HepG2 (cell line): Measurements from ENCODE around the gene SCARF1. TPM values are rescaled to one million over a fixed set of nuclear protein-coding genes. Genes with fewer than 3 reads are reported as not detected.

ENCODE experiments used
- CBX2 ChIP-seq, 2 experiments: fragments of 200-600 bp in 1 of 2; sonication (generic); formaldehyde crosslinking in 1 of 2; IDR thresholded peaks; 2 replicates each; pipeline versions ENCODE4 v1.7.0 to v1.8.1; 2018 to 2022; ENCODE audit warnings: low read depth in 2 of 2, low read length in 1 of 2, mild to moderate bottlenecking in 1 of 2, missing genetic modification reagents in 1 of 2
- CCAR2 ChIP-seq: fragments of 200-400 bp; formaldehyde crosslinking; optimal IDR thresholded peaks from 2 replicates; pipeline ENCODE3; 2018; ENCODE audit warnings: low read depth, mild to moderate bottlenecking, low read length, moderate library complexity
- CHD2 ChIP-seq: IDR thresholded peaks from 2 replicates; pipeline ENCODE4 v1.6.1; 2011; ENCODE audit warnings: low read depth, low read length, improper control_type of control experiment
- KDM6A ChIP-seq: IDR thresholded peaks from 2 replicates; pipeline ENCODE4 v1.6.1; 2016; ENCODE audit warnings: low read depth
- MAFF ChIP-seq: IDR thresholded peaks from 2 replicates; pipeline ENCODE4 v1.6.1; 2011; ENCODE audit warnings: low read depth, low read length, improper control_type of control experiment
- MXD4 ChIP-seq: IDR thresholded peaks from 2 replicates; pipeline ENCODE4 v1.6.1; 2016; ENCODE audit warnings: mild to moderate bottlenecking, missing biosample characterization, missing genetic modification reagents
- NKX3-1 ChIP-seq: sonication (generic); formaldehyde crosslinking; IDR thresholded peaks from 2 replicates; pipeline ENCODE4 v1.5.0; 2020; ENCODE audit warnings: missing genetic modification reagents
- ZMYM4 ChIP-seq: sonication (generic); formaldehyde crosslinking; IDR thresholded peaks from 2 replicates; pipeline ENCODE4 v1.8.1; 2023; ENCODE audit warnings: mild to moderate bottlenecking, missing genetic modification reagents
- ZNF234 ChIP-seq: sonication (generic); formaldehyde crosslinking; conservative IDR thresholded peaks from 2 replicates; pipeline ENCODE4 v1.5.1; 2020; ENCODE audit warnings: mild to moderate bottlenecking, missing genetic modification reagents
- ZNF430 ChIP-seq: sonication (generic); formaldehyde crosslinking; IDR thresholded peaks from 2 replicates; pipeline ENCODE4 v1.9.0; 2021; ENCODE audit warnings: mild to moderate bottlenecking, missing genetic modification reagents
- ZNF446 ChIP-seq: sonication (generic); formaldehyde crosslinking; IDR thresholded peaks from 2 replicates; pipeline ENCODE4 v1.5.0; 2020; ENCODE audit warnings: mild to moderate bottlenecking, missing genetic modification reagents
- ZNF547 ChIP-seq: sonication (generic); formaldehyde crosslinking; IDR thresholded peaks from 2 replicates; pipeline ENCODE4 v1.5.1; 2020; ENCODE audit warnings: mild to moderate bottlenecking, missing genetic modification reagents
- ZNF549 ChIP-seq: sonication (generic); formaldehyde crosslinking; IDR thresholded peaks from 2 replicates; pipeline ENCODE4 v1.5.0; 2020; ENCODE audit warnings: missing genetic modification reagents
- ZNF749 ChIP-seq: sonication (generic); formaldehyde crosslinking; IDR thresholded peaks from 2 replicates; pipeline ENCODE4 v1.8.0; 2022; ENCODE audit warnings: mild to moderate bottlenecking, missing genetic modification reagents, moderate library complexity, borderline replicate concordance
- ZNF75D ChIP-seq: sonication (generic); formaldehyde crosslinking; IDR thresholded peaks from 2 replicates; pipeline ENCODE4 v1.8.1; 2023; ENCODE audit warnings: missing genetic modification reagents, mild to moderate bottlenecking, borderline replicate concordance
- polyA plus RNA-seq, 8 experiments: library from polyadenylated mRNA; depleted of rRNA in 3 of 8; stranded (reverse) in 7 of 8; unstranded in 1 of 8; fragments of >200 nt; fragmentation: Illumina TruSeq in 4 of 8; extraction: Trizol in 4 of 8; gene quantifications; 2 replicates each; pipeline versions ENCODE4 v1.2.1 to v1.2.3, GENCODE V29; 2011 to 2016; ENCODE audit warnings: low read depth in 4 of 8, missing spikeins in 1 of 8, mixed read lengths in 1 of 8; ENCODE audit not compliant: insufficient read depth in 1 of 8
- total RNA-seq, 5 experiments: library from RNA; depleted of rRNA; stranded (reverse); fragments of >200 nt; fragmentation: Illumina TruSeq; extraction: Trizol; gene quantifications; 2 replicates each; pipeline ENCODE4 v1.2.3, GENCODE V29; 2016; ENCODE audit warnings: low read depth in 1 of 5
- TF ChIP-seq, protein P1 (sequence below): sonication (generic); formaldehyde crosslinking; IDR thresholded peaks from 2 replicates; pipeline ENCODE4 v1.4.0; 2020; ENCODE audit warnings: missing genetic modification reagents, borderline replicate concordance
- TF ChIP-seq, protein P2 (sequence below), 2 experiments: sonication (generic) in 1 of 2; formaldehyde crosslinking in 1 of 2; IDR thresholded peaks; 2 replicates each; pipeline versions ENCODE4 v1.4.0 to v1.6.1; 2018 to 2020; ENCODE audit warnings: missing genetic modification reagents in 2 of 2, borderline replicate concordance in 1 of 2, low read depth in 1 of 2, mild to moderate bottlenecking in 1 of 2, missing biosample characterization in 1 of 2
- TF ChIP-seq, protein P3 (sequence below): sonication (generic); formaldehyde crosslinking; conservative IDR thresholded peaks from 2 replicates; pipeline ENCODE4 v1.4.0; 2020; ENCODE audit warnings: mild to moderate bottlenecking, missing genetic modification reagents, moderate library complexity

SCARF1 gene
- total and polyA plus RNA-seq, 2 of the 13 experiments (the other 11 are each of a cell fraction or from before 2014, with no cell fraction given): 0.24 to 0.71 TPM

DNA sequence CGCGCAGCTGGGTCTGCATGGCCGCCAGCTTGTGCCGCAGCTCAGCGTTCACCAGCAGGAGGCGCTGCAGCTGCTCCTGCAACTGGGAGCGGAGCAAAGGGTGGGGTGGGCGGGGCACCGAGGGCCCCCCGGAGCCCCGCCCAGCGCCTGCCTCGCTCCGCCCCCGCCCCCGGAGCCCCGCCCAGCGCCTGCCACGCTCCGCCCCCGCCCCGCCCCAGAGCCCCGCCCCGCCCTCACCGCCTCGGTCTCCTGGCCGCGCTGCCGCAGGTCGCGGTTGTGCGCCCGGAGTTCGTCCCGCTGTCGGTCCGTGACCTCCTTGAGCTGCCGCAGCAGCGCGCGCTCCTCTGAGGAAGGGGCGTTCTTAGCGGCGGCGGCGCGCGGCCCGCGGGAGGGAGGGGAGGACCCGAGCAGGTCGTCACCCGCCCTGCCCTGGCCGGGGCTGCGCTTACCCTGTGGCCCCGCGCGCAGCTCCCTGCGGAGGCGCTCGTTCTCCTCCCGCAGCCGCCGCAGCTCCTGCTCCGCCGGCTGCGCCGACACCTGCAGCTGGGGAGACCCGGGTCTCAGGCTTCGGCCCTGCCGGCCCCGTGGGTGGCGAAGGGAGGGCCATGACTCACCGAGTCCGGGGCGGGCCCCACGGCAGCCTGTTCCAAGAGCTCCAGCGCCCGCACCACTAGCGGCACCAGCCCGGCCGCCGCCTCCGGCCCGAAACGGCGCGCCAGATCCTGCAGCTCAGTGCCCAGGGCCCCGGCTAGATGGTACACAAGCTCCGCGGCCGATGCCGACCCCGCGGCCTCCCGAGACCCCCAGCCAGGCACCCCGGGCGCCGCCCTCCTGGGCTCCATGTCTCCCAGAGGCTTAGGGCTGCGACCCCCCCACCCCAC lies 3.7 kb upstream of the SCARF1 start (continued):
- TF ChIP-seq, protein P1, sequence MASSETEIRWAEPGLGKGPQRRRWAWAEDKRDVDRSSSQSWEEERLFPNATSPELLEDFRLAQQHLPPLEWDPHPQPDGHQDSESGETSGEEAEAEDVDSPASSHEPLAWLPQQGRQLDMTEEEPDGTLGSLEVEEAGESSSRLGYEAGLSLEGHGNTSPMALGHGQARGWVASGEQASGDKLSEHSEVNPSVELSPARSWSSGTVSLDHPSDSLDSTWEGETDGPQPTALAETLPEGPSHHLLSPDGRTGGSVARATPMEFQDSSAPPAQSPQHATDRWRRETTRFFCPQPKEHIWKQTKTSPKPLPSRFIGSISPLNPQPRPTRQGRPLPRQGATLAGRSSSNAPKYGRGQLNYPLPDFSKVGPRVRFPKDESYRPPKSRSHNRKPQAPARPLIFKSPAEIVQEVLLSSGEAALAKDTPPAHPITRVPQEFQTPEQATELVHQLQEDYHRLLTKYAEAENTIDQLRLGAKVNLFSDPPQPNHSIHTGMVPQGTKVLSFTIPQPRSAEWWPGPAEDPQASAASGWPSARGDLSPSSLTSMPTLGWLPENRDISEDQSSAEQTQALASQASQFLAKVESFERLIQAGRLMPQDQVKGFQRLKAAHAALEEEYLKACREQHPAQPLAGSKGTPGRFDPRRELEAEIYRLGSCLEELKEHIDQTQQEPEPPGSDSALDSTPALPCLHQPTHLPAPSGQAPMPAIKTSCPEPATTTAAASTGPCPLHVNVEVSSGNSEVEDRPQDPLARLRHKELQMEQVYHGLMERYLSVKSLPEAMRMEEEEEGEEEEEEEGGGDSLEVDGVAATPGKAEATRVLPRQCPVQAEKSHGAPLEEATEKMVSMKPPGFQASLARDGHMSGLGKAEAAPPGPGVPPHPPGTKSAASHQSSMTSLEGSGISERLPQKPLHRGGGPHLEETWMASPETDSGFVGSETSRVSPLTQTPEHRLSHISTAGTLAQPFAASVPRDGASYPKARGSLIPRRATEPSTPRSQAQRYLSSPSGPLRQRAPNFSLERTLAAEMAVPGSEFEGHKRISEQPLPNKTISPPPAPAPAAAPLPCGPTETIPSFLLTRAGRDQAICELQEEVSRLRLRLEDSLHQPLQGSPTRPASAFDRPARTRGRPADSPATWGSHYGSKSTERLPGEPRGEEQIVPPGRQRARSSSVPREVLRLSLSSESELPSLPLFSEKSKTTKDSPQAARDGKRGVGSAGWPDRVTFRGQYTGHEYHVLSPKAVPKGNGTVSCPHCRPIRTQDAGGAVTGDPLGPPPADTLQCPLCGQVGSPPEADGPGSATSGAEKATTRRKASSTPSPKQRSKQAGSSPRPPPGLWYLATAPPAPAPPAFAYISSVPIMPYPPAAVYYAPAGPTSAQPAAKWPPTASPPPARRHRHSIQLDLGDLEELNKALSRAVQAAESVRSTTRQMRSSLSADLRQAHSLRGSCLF (CRISPR knock-in tag): no peak
- TF ChIP-seq CHD2 (no peak), KDM6A (CRISPR knock-in tag) (no peak), ZNF549 (0 out of 2 replicates have a peak, but pooled peaks have one; percentile 45), ZNF749 (CRISPR knock-in tag) (peak; percentile 61; the same call in 1 of the 2 replicates), ZNF430 (no peak), NKX3-1 (CRISPR knock-in tag) (no peak), ZMYM4 (no peak; the same call in 1 of the 2 replicates), MXD4 (0 out of 2 replicates have a peak, but pooled peaks have one; percentile 22), ZNF446 (no peak), CCAR2 (no peak), ZNF547 (no peak), ZNF75D (CRISPR knock-in tag) (no peak), ZNF234 (CRISPR knock-in tag) (no peak), MAFF (no peak), CBX2 (IDR thresholded peaks at IDR 0.05; ENCODE audit: low read depth, low read length) (no peak), CBX2 (CRISPR knock-in tag; IDR thresholded peaks at IDR 0.05; ENCODE audit: low read depth) (0 out of 2 replicates have a peak, but pooled peaks have one; percentile 67)
- TF ChIP-seq, protein P2, sequence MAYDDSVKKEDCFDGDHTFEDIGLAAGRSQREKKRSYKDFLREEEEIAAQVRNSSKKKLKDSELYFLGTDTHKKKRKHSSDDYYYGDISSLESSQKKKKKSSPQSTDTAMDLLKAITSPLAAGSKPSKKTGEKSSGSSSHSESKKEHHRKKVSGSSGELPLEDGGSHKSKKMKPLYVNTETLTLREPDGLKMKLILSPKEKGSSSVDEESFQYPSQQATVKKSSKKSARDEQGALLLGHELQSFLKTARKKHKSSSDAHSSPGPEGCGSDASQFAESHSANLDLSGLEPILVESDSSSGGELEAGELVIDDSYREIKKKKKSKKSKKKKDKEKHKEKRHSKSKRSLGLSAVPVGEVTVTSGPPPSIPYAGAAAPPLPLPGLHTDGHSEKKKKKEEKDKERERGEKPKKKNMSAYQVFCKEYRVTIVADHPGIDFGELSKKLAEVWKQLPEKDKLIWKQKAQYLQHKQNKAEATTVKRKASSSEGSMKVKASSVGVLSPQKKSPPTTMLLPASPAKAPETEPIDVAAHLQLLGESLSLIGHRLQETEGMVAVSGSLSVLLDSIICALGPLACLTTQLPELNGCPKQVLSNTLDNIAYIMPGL (CRISPR knock-in tag; IDR thresholded peaks at IDR 0.05; ENCODE audit: borderline replicate concordance in 1 of 2, low read depth in 1 of 2): peak; percentile 74 to 82
- TF ChIP-seq, protein P3, sequence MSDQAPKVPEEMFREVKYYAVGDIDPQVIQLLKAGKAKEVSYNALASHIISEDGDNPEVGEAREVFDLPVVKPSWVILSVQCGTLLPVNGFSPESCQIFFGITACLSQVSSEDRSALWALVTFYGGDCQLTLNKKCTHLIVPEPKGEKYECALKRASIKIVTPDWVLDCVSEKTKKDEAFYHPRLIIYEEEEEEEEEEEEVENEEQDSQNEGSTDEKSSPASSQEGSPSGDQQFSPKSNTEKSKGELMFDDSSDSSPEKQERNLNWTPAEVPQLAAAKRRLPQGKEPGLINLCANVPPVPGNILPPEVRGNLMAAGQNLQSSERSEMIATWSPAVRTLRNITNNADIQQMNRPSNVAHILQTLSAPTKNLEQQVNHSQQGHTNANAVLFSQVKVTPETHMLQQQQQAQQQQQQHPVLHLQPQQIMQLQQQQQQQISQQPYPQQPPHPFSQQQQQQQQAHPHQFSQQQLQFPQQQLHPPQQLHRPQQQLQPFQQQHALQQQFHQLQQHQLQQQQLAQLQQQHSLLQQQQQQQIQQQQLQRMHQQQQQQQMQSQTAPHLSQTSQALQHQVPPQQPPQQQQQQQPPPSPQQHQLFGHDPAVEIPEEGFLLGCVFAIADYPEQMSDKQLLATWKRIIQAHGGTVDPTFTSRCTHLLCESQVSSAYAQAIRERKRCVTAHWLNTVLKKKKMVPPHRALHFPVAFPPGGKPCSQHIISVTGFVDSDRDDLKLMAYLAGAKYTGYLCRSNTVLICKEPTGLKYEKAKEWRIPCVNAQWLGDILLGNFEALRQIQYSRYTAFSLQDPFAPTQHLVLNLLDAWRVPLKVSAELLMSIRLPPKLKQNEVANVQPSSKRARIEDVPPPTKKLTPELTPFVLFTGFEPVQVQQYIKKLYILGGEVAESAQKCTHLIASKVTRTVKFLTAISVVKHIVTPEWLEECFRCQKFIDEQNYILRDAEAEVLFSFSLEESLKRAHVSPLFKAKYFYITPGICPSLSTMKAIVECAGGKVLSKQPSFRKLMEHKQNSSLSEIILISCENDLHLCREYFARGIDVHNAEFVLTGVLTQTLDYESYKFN (CRISPR knock-in tag): peak; percentile 17; the same call in 1 of the 2 replicates
